GM23338 (cell line): Measurements from ENCODE around the gene PASD1. TPM values are rescaled to one million over a fixed set of nuclear protein-coding genes. Genes with fewer than 3 reads are reported as not detected.

Experiments
- ATAC-seq: fragments of 200-7000 bp; cut with Tn5 transposase; 3 replicates; pipeline ENCODE4 v1.9.1; 2020
- DNase-seq: peaks from one replicate; pipeline ENCODE4 v3.0.0-alpha.2; 2015; ENCODE audit warnings: low spot score
- H2AFZ ChIP-seq: fragments of 200-600 bp; sonication (generic); 2 replicates; pipeline ENCODE4 v1.8.0; 2016; ENCODE audit warnings: antibody characterized with exemption, mild to moderate bottlenecking, moderate library complexity
- H3F3A ChIP-seq: fragments of 200-600 bp; sonication (generic); replicated peaks from 2 replicates; pipeline ENCODE4 v1.8.0; 2017; ENCODE audit warnings: antibody characterized with exemption, mixed run types, low read depth
- H3K27ac ChIP-seq: fragments of 200-600 bp; sonication (generic); 2 replicates; pipeline ENCODE4 v1.6.1; 2016; ENCODE audit warnings: low read depth
- H3K27me3 ChIP-seq: fragments of 200-600 bp; sonication (generic); 2 replicates; pipeline ENCODE4 v1.8.0; 2016; ENCODE audit warnings: mild to moderate bottlenecking, mixed run types, moderate library complexity; ENCODE audit not compliant: insufficient read depth
- H3K36me3 ChIP-seq: fragments of 200-600 bp; sonication (generic); 2 replicates; pipeline ENCODE4 v1.8.0; 2016; ENCODE audit warnings: mild to moderate bottlenecking; ENCODE audit not compliant: insufficient read depth
- H3K4me1 ChIP-seq: fragments of 200-600 bp; sonication (generic); 2 replicates; pipeline ENCODE4 v1.8.0; 2016; ENCODE audit warnings: mild to moderate bottlenecking, moderate library complexity; ENCODE audit not compliant: insufficient read depth
- H3K4me2 ChIP-seq: fragments of 200-600 bp; sonication (generic); 2 replicates; pipeline ENCODE4 v1.7.1; 2017; ENCODE audit warnings: mixed run types
- H3K4me3 ChIP-seq: fragments of 200-600 bp; sonication (generic); 2 replicates; pipeline ENCODE4 v1.6.1; 2016; ENCODE audit warnings: mixed run types
- H3K79me2 ChIP-seq: fragments of 200-600 bp; sonication (generic); replicated peaks from 2 replicates; pipeline ENCODE4 v1.8.0; 2017; ENCODE audit warnings: mild to moderate bottlenecking; ENCODE audit not compliant: insufficient read depth
- H3K9me2 ChIP-seq: fragments of 200-600 bp; sonication (generic); 2 replicates; pipeline ENCODE4 v1.8.0; 2017; ENCODE audit not compliant: insufficient read depth
- H4K20me1 ChIP-seq: fragments of 200-600 bp; sonication (generic); replicated peaks from 2 replicates; pipeline ENCODE4 v1.8.0; 2017; ENCODE audit warnings: mild to moderate bottlenecking; ENCODE audit not compliant: insufficient read depth
- H3K27ac Mint-ChIP-seq: 2 replicates; pipeline ENCODE4 v1.8.0; 2020; ENCODE audit warnings: inconsistent platforms, mild to moderate bottlenecking, moderate library complexity, mixed read lengths
- H3K27me3 Mint-ChIP-seq: 3 replicates; pipeline ENCODE4 v1.8.0; 2022; ENCODE audit warnings: low read depth, mild to moderate bottlenecking, moderate library complexity, mixed read lengths, inconsistent platforms; ENCODE audit not compliant: insufficient read depth, poor library complexity
- H3K36me3 Mint-ChIP-seq: 3 replicates; pipeline ENCODE4 v1.8.0; 2021; ENCODE audit warnings: low read depth, mild to moderate bottlenecking, inconsistent platforms, moderate library complexity, mixed read lengths
- H3K4me1 Mint-ChIP-seq: 3 replicates; pipeline ENCODE4 v1.8.0; 2020; ENCODE audit warnings: mild to moderate bottlenecking, inconsistent platforms, mixed read lengths
- H3K4me3 Mint-ChIP-seq: 3 replicates; pipeline ENCODE4 v1.8.0; 2021; ENCODE audit warnings: moderate library complexity, mild to moderate bottlenecking, inconsistent platforms, mixed read lengths
- H3K9me3 Mint-ChIP-seq: 3 replicates; pipeline ENCODE4 v1.8.0; 2020; ENCODE audit warnings: moderate library complexity, mild to moderate bottlenecking, inconsistent platforms, mixed read lengths
- CREB1 ChIP-seq: fragments of 250-450 bp; sonication (Bioruptor Pico); IDR thresholded peaks from 2 replicates; pipeline ENCODE4 v1.5.0; 2020; ENCODE audit warnings: low read depth, mild to moderate bottlenecking, moderate library complexity
- EZH2 ChIP-seq: fragments of 200-600 bp; sonication (generic); IDR thresholded peaks from one replicate; pipeline ENCODE4 v1.8.0; 2017; ENCODE audit warnings: antibody characterized with exemption, mild to moderate bottlenecking, low read depth; ENCODE audit not compliant: unreplicated experiment
- EZH2phosphoT487 ChIP-seq: fragments of 200-600 bp; sonication (generic); IDR thresholded peaks from one replicate; pipeline ENCODE4 v1.8.1; 2018; ENCODE audit warnings: antibody characterized with exemption; ENCODE audit not compliant: unreplicated experiment
- JUNB ChIP-seq: IDR thresholded peaks from one replicate; pipeline ENCODE4 v1.6.1; 2016; ENCODE audit warnings: antibody characterized with exemption; ENCODE audit not compliant: unreplicated experiment
- REST ChIP-seq: IDR thresholded peaks from one replicate; pipeline ENCODE4 v1.6.1; 2018; ENCODE audit warnings: antibody characterized with exemption; ENCODE audit not compliant: unreplicated experiment
- STAT1 ChIP-seq: IDR thresholded peaks from one replicate; pipeline ENCODE4 v1.6.1; 2016; ENCODE audit warnings: antibody characterized with exemption; ENCODE audit not compliant: unreplicated experiment
- ZNF114 ChIP-seq: fragments of 250-450 bp; sonication (Bioruptor Pico); IDR thresholded peaks from 2 replicates; pipeline ENCODE4 v1.5.0; 2020; ENCODE audit warnings: mild to moderate bottlenecking, moderate library complexity
- polyA plus RNA-seq: library from polyadenylated mRNA; unstranded; fragments of >200 nt; fragmentation: Nextera tagmentation; extraction: Ambion mirVana; gene quantifications from 2 replicates; pipeline ENCODE4 v1.2.1, GENCODE V29; 2016
- total RNA-seq: library from RNA; depleted of rRNA; stranded (reverse); fragments of >200 nt; shearing (Covaris generic); gene quantifications from 2 replicates; pipeline ENCODE4 v1.2.3, GENCODE V29; 2014
- TF ChIP-seq, protein P1 (sequence below): fragments of 250-450 bp; sonication (Bioruptor Pico); IDR thresholded peaks from 2 replicates; pipeline ENCODE4 v1.5.0; 2020; ENCODE audit warnings: mild to moderate bottlenecking, moderate library complexity
- TF ChIP-seq, protein P2 (sequence below), 2 experiments: fragments of 200-600 bp in 1 of 2; sonication (generic) in 1 of 2; conservative IDR thresholded peaks; 2 replicates each; pipeline versions ENCODE4 v1.5.1 to v1.6.1; 2016 to 2017; ENCODE audit warnings: antibody characterized with exemption in 2 of 2, low read depth in 2 of 2, mild to moderate bottlenecking in 2 of 2, moderate library complexity in 1 of 2

Gene PASD1
- total and polyA plus RNA-seq, 2 experiments from 2014 or later = 0.24 TPM; not detected in 1

- TF ChIP-seq, protein P1, sequence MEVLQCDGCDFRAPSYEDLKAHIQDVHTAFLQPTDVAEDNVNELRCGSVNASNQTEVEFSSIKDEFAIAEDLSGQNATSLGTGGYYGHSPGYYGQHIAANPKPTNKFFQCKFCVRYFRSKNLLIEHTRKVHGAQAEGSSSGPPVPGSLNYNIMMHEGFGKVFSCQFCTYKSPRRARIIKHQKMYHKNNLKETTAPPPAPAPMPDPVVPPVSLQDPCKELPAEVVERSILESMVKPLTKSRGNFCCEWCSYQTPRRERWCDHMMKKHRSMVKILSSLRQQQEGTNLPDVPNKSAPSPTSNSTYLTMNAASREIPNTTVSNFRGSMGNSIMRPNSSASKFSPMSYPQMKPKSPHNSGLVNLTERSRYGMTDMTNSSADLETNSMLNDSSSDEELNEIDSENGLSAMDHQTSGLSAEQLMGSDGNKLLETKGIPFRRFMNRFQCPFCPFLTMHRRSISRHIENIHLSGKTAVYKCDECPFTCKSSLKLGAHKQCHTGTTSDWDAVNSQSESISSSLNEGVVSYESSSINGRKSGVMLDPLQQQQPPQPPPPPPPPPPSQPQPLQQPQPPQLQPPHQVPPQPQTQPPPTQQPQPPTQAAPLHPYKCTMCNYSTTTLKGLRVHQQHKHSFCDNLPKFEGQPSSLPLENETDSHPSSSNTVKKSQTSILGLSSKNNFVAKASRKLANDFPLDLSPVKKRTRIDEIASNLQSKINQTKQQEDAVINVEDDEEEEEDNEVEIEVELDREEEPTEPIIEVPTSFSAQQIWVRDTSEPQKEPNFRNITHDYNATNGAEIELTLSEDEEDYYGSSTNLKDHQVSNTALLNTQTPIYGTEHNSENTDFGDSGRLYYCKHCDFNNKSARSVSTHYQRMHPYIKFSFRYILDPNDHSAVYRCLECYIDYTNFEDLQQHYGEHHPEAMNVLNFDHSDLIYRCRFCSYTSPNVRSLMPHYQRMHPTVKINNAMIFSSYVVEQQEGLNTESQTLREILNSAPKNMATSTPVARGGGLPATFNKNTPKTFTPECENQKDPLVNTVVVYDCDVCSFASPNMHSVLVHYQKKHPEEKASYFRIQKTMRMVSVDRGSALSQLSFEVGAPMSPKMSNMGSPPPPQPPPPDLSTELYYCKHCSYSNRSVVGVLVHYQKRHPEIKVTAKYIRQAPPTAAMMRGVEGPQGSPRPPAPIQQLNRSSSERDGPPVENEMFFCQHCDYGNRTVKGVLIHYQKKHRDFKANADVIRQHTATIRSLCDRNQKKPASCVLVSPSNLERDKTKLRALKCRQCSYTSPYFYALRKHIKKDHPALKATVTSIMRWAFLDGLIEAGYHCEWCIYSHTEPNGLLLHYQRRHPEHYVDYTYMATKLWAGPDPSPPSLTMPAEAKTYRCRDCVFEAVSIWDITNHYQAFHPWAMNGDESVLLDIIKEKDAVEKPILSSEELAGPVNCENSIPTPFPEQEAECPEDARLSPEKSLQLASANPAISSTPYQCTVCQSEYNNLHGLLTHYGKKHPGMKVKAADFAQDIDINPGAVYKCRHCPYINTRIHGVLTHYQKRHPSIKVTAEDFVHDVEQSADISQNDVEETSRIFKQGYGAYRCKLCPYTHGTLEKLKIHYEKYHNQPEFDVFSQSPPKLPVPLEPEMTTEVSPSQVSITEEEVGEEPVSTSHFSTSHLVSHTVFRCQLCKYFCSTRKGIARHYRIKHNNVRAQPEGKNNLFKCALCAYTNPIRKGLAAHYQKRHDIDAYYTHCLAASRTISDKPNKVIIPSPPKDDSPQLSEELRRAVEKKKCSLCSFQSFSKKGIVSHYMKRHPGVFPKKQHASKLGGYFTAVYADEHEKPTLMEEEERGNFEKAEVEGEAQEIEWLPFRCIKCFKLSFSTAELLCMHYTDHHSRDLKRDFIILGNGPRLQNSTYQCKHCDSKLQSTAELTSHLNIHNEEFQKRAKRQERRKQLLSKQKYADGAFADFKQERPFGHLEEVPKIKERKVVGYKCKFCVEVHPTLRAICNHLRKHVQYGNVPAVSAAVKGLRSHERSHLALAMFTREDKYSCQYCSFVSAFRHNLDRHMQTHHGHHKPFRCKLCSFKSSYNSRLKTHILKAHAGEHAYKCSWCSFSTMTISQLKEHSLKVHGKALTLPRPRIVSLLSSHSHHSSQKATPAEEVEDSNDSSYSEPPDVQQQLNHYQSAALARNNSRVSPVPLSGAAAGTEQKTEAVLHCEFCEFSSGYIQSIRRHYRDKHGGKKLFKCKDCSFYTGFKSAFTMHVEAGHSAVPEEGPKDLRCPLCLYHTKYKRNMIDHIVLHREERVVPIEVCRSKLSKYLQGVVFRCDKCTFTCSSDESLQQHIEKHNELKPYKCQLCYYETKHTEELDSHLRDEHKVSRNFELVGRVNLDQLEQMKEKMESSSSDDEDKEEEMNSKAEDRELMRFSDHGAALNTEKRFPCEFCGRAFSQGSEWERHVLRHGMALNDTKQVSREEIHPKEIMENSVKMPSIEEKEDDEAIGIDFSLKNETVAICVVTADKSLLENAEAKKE (CRISPR knock-in tag) = no peak
- no peak for TF ChIP-seq EZH2
- TF ChIP-seq STAT1 = no peak
- TF ChIP-seq REST = no peak
- no peak for TF ChIP-seq ZNF114 (CRISPR knock-in tag)
Observed at GRCh38 chrX:151710457-151710856, 147.0 kb downstream of the PASD1 start (continued).

- H4K20me1 ChIP-seq = no peaks in the 10 kb centered on the region
- Mint-ChIP-seq H3K36me3 (no peaks in the 10 kb centered on the region), H3K27ac (no peak overlapping the region), H3K4me3 (no peak overlapping the region), H3K27me3 (peaks cover 3% of the 10 kb centered on the region), H3K9me3 (no peaks in the 10 kb centered on the region), H3K4me1 (peaks cover 11% of the 10 kb centered on the region; the same call in 2 of the 3 replicates)
- H3K4me2 ChIP-seq = no peak overlapping the region
- DNase-seq (no peak), ATAC-seq (no peak)
- H3K9me2 ChIP-seq = no peaks in the 10 kb centered on the region
- H3F3A ChIP-seq = no peaks in the 10 kb centered on the region
- no peak overlapping the region for H2AFZ ChIP-seq
- H3K27me3 ChIP-seq = no peaks in the 10 kb centered on the region
- no peak for TF ChIP-seq JUNB
- no peak for TF ChIP-seq EZH2phosphoT487
- TF ChIP-seq CREB1 (CRISPR knock-in tag) = no peak
- TF ChIP-seq REST = no peak
- TF ChIP-seq, protein P2, sequence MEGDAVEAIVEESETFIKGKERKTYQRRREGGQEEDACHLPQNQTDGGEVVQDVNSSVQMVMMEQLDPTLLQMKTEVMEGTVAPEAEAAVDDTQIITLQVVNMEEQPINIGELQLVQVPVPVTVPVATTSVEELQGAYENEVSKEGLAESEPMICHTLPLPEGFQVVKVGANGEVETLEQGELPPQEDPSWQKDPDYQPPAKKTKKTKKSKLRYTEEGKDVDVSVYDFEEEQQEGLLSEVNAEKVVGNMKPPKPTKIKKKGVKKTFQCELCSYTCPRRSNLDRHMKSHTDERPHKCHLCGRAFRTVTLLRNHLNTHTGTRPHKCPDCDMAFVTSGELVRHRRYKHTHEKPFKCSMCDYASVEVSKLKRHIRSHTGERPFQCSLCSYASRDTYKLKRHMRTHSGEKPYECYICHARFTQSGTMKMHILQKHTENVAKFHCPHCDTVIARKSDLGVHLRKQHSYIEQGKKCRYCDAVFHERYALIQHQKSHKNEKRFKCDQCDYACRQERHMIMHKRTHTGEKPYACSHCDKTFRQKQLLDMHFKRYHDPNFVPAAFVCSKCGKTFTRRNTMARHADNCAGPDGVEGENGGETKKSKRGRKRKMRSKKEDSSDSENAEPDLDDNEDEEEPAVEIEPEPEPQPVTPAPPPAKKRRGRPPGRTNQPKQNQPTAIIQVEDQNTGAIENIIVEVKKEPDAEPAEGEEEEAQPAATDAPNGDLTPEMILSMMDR (conservative IDR thresholded peaks at IDR 0.05; ENCODE audit: low read depth in 2 of 2) = no peak
- TF ChIP-seq EZH2 = no peak
- no peaks in the 10 kb centered on the region for H3K79me2 ChIP-seq
- no peak overlapping the region for H3K4me3 ChIP-seq
- no peaks in the 10 kb centered on the region for H3K36me3 ChIP-seq
- H3K27ac ChIP-seq = no peak overlapping the region
- H3K4me1 ChIP-seq = no peaks in the 10 kb centered on the region; the same call in 1 of the 2 replicates
Observed at GRCh38 chrX:151711154-151711553, 147.7 kb downstream of the PASD1 start.
